Prostate gland (tissue), 2 donors: ENCODE measurements around the gene ZNF24. TPM values are rescaled to one million over a fixed set of nuclear protein-coding genes. Genes with fewer than 3 reads are reported as not detected.

Experiments
- DNase-seq: peaks from one replicate; pipeline ENCODE4 v3.0.0-alpha.2; 2019; ENCODE audit warnings: low spot score
- H3K27ac ChIP-seq, 2 donors: fragments of 200-600 bp; sonication (generic); 2 replicates each; pipeline ENCODE4 v1.5.1; 2017 to 2019
- H3K27me3 ChIP-seq: fragments of 200-600 bp; sonication (generic); replicated peaks from 2 replicates; pipeline ENCODE4 v1.5.1; 2019; ENCODE audit not compliant: insufficient read depth
- H3K36me3 ChIP-seq, 2 donors: fragments of 200-600 bp; sonication (generic); 1 replicate in 1 of 2; 2 replicates in 1 of 2; pipeline versions ENCODE4 v1.5.1 to v1.8.1; 2017 to 2019
- H3K4me1 ChIP-seq: fragments of 200-600 bp; sonication (generic); replicated peaks from 2 replicates; pipeline ENCODE4 v1.5.1; 2019
- H3K4me3 ChIP-seq, 2 donors: fragments of 200-600 bp; sonication (generic); 2 replicates each; pipeline ENCODE4 v1.5.1; 2017 to 2019
- H3K9me3 ChIP-seq: fragments of 200-600 bp; sonication (generic); 2 replicates; pipeline ENCODE4 v1.5.1; 2017
- CTCF ChIP-seq, 4 experiments: fragments of 200-600 bp in 2 of 4; fragments of 450-650 bp in 2 of 4; sonication (generic) in 2 of 4; IDR thresholded peaks; 1 replicate in 3 of 4; 2 replicates in 1 of 4; pipeline ENCODE4 v1.5.1; 2016 to 2019; ENCODE audit warnings: antibody characterized with exemption in 4 of 4, mild to moderate bottlenecking in 2 of 4, moderate library complexity in 2 of 4
- POLR2A ChIP-seq: fragments of 450-650 bp; IDR thresholded peaks from one replicate; pipeline ENCODE4 v1.6.1; 2016; ENCODE audit warnings: antibody characterized with exemption, mild to moderate bottlenecking
- POLR2AphosphoS5 ChIP-seq: sonication (generic); formaldehyde crosslinking; IDR thresholded peaks from one replicate; pipeline ENCODE4 v1.6.1; 2017; ENCODE audit warnings: antibody characterized with exemption
- WGBS: methylation state at CpG from one replicate; pipeline ENCODE4 v1.1.5; 2018; 5-methylcytosine and 5-hydroxymethylcytosine counted together
- intact Hi-C: fragments of 100-400 bp; cut with DNase I; formaldehyde crosslinking; loops from one replicate; pipeline ENCODE4 v1.14.2; 2022
- total RNA-seq, 2 donors: library from RNA; depleted of rRNA; stranded (reverse); fragments of >200 nt; gene quantifications; one replicate each; pipeline ENCODE4 v1.1.0, GENCODE V29; 2016

The ZNF24 gene
- total RNA-seq, 2 donors from 2014 or later: 39.4 to 53.4 TPM

GRCh38 chr18:35378574-35378896, 34.3 kb upstream of the ZNF24 start:
- no peak overlapping the region for H3K4me3 ChIP-seq
- no peaks in the 10 kb centered on the region for H3K4me1 ChIP-seq
- H3K36me3 ChIP-seq: no peaks in the 10 kb centered on the region
- intact Hi-C loops: no loop called here
- DNase-seq: no peak
- WGBS: 28% methylated on average over 4 of the region's 4 CpGs
- no peak overlapping the region for H3K27ac ChIP-seq
- no peaks in the 10 kb centered on the region for H3K9me3 ChIP-seq
- TF ChIP-seq CTCF (IDR thresholded peaks at IDR 0.05) (no peak), POLR2AphosphoS5 (no peak), POLR2A (no peak)
- no peaks in the 10 kb centered on the region for H3K27me3 ChIP-seq

GRCh38 chr18:35377875-35378573, 33.8 kb upstream of the ZNF24 start:
- DNase-seq: no peak
- no peaks in the 10 kb centered on the region for H3K36me3 ChIP-seq

GRCh38 chr18:35376742-35377695, 32.8 kb upstream of the ZNF24 start, which contains the start of gene ZNF396:
TSS of gene ZNF396 (minus strand) at chr18:35377337. CDS start at chr18:35374292, 3,045 bp downstream.
- H3K36me3 ChIP-seq: no peaks in the 10 kb centered on the region
- peak within 1 kb of the TSS; percentile 64 to 80 for H3K27ac ChIP-seq
- no peaks in the 10 kb centered on the region for H3K9me3 ChIP-seq
- no peaks in the 10 kb centered on the region for H3K27me3 ChIP-seq
- intact Hi-C loops: no loop called here
- 7% methylated on average over 29 of the region's 78 CpGs for WGBS
- TF ChIP-seq POLR2AphosphoS5 (peak; percentile 40), CTCF (IDR thresholded peaks at IDR 0.05) (no peak), POLR2A (no peak)
- DNase-seq: peak; percentile 70
- peak within 1 kb of the TSS; percentile 84 to 95 for H3K4me3 ChIP-seq
- no peaks in the 10 kb centered on the region for H3K4me1 ChIP-seq

More at GRCh38 chr18:35377875-35378573, 33.8 kb upstream of the ZNF24 start:
- no peaks in the 10 kb centered on the region for H3K27me3 ChIP-seq
- TF ChIP-seq CTCF (IDR thresholded peaks at IDR 0.05) (no peak), POLR2A (no peak), POLR2AphosphoS5 (no peak)
- no peak overlapping the region for H3K4me3 ChIP-seq
- H3K9me3 ChIP-seq: no peaks in the 10 kb centered on the region
- 68% methylated on average over 14 of the region's 14 CpGs for WGBS
- no peak overlapping the region for H3K27ac ChIP-seq
- H3K4me1 ChIP-seq: no peaks in the 10 kb centered on the region
- intact Hi-C loops: no loop called here

GRCh38 chr18:35376393-35376741, 32.1 kb upstream of the ZNF24 start:
- H3K36me3 ChIP-seq: no peaks in the 10 kb centered on the region
- peak overlapping the region; percentile 64 to 80 for H3K27ac ChIP-seq
- no peak for TF ChIP-seq CTCF (IDR thresholded peaks at IDR 0.05)
- TF ChIP-seq POLR2A: no peak
- no peak for TF ChIP-seq POLR2AphosphoS5
- intact Hi-C loops: no loop called here
- DNase-seq: no peak
- H3K27me3 ChIP-seq: no peaks in the 10 kb centered on the region
- peak overlapping the region; percentile 84 to 95 for H3K4me3 ChIP-seq
- H3K4me1 ChIP-seq: no peaks in the 10 kb centered on the region
- 15% methylated on average over 13 of the region's 13 CpGs for WGBS
- no peaks in the 10 kb centered on the region for H3K9me3 ChIP-seq
